Measurements from ENCODE around the gene TBPL1. TPM values are rescaled to one million over a fixed set of nuclear protein-coding genes. Genes with fewer than 3 reads are reported as not detected.
A peak's percentile ranks its signal among the peaks of the same experiment; 100 is the strongest.

Gene TBPL1
- total RNA-seq, 2 donors from 2014 or later = 0.99 to 10.9 TPM

DNA sequence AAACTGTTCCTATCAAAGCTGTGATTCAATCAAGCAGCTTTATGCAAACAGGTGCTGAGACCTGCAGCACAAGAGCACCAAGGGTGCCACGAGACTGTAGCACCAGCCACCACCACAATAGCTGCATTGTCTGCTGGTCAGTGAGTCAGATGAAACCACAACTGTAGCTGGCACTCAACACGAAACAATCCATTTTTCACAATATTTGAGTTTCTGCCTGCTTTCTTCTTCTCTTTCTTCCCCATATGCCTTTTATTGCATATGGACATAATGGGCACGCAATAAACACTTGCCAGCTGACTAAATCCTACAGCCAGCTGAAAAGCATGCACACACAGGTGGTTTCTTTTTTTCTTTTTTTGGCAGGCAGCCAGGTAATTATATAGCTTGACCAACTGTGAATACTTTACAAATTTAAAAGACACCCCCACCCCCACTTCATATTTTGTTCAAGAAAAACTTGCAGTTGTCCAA is 82.8 kb downstream of the TBPL1 start:
- DNase-seq (peak; percentile 25 to 65 (median 60)), ATAC-seq (peak; percentile 89)
- Histone ChIP-seq H3K27ac (peak overlapping the region; percentile 30 to 75 (median 66)), H3K4me3 (no peak overlapping the region), H3K9me3 (no peaks in the 10 kb centered on the region), H3K27me3 (no peaks in the 10 kb centered on the region), H3K4me1 (peaks cover 10% of the 10 kb centered on the region), H3K36me3 (replicated peaks in 1 of 2; ENCODE audit: insufficient read depth in 1 of 2, low read depth in 2 of 2) (no peaks in the 10 kb centered on the region)
- WGBS, 2 donors = 62 to 67% methylated on average over 3 of the region's 3 CpGs
- TF ChIP-seq POLR2A (IDR thresholded peaks at IDR 0.05) = no peak
- TF ChIP-seq, protein P1, sequence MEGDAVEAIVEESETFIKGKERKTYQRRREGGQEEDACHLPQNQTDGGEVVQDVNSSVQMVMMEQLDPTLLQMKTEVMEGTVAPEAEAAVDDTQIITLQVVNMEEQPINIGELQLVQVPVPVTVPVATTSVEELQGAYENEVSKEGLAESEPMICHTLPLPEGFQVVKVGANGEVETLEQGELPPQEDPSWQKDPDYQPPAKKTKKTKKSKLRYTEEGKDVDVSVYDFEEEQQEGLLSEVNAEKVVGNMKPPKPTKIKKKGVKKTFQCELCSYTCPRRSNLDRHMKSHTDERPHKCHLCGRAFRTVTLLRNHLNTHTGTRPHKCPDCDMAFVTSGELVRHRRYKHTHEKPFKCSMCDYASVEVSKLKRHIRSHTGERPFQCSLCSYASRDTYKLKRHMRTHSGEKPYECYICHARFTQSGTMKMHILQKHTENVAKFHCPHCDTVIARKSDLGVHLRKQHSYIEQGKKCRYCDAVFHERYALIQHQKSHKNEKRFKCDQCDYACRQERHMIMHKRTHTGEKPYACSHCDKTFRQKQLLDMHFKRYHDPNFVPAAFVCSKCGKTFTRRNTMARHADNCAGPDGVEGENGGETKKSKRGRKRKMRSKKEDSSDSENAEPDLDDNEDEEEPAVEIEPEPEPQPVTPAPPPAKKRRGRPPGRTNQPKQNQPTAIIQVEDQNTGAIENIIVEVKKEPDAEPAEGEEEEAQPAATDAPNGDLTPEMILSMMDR (IDR thresholded peaks at IDR 0.05) = no peak
- intact Hi-C loops (cut with DNase I) = no loop called here

DNA sequence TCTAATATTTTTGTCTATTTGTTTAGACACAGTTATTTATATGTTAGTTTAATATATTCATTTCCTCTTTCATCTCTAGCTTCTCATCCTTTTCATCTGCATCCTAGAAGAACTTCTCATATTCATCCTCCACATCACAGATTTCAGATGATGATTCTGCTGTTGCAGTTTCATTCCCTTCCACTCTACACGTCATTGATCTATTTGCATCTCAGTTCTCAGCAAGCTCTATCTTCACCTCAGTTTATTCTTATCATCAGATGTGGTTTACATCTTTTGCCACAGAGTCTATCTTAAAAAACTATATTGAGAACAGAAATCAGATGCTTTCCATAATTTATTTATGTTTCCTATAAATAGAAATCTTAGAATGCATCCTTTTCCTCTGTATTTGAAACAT is 86.1 kb downstream of the TBPL1 start:
- Histone ChIP-seq H3K9me3 (no peaks in the 10 kb centered on the region), H3K27me3 (no peaks in the 10 kb centered on the region), H3K4me3 (no peak overlapping the region), H3K27ac (no peak overlapping the region), H3K36me3 (replicated peaks in 1 of 2; ENCODE audit: insufficient read depth in 1 of 2, low read depth in 2 of 2) (no peaks in the 10 kb centered on the region), H3K4me1 (peaks cover 4% of the 10 kb centered on the region)
- DNase-seq = no peak
- 67 to 68% methylated on average over 1 of the region's 1 CpG for WGBS, 2 donors
- no peak for ATAC-seq
- TF ChIP-seq, protein P1 (IDR thresholded peaks at IDR 0.05) = no peak
- TF ChIP-seq POLR2A (IDR thresholded peaks at IDR 0.05) = no peak
- intact Hi-C loops (cut with DNase I) = no loop called here

Small RNA genes lying within 50 kb of the gene (small RNA-seq; reads per million reads assigned to genes)
- not detected for gene AL449363.1

Other genes starting within 250 kb of the TBPL1 start
- gene TCF21, start 64.1 kb upstream of the TBPL1 start, total RNA-seq = 1 to 10 TPM; 1.3 to 2.3 TPM
- under 1 TPM; 0.33 to 0.78 TPM for gene SLC2A12, start 99.4 kb downstream of the TBPL1 start, total RNA-seq